SK-N-MC (cell line): ENCODE data around the gene XIAP.
A peak's percentile ranks its signal among the peaks of the same experiment; 100 is the strongest.

Experiments
- EZH2 ChIP-seq: fragments of 200-600 bp; sonication (generic); IDR thresholded peaks from one replicate; pipeline ENCODE4 v1.6.1; 2017; ENCODE audit warnings: antibody characterized with exemption
- POLR2AphosphoS5 ChIP-seq: IDR thresholded peaks from 2 replicates; pipeline ENCODE4 v1.6.1; 2012; ENCODE audit warnings: mild to moderate bottlenecking, low read depth, low read length, borderline replicate concordance

DNA sequence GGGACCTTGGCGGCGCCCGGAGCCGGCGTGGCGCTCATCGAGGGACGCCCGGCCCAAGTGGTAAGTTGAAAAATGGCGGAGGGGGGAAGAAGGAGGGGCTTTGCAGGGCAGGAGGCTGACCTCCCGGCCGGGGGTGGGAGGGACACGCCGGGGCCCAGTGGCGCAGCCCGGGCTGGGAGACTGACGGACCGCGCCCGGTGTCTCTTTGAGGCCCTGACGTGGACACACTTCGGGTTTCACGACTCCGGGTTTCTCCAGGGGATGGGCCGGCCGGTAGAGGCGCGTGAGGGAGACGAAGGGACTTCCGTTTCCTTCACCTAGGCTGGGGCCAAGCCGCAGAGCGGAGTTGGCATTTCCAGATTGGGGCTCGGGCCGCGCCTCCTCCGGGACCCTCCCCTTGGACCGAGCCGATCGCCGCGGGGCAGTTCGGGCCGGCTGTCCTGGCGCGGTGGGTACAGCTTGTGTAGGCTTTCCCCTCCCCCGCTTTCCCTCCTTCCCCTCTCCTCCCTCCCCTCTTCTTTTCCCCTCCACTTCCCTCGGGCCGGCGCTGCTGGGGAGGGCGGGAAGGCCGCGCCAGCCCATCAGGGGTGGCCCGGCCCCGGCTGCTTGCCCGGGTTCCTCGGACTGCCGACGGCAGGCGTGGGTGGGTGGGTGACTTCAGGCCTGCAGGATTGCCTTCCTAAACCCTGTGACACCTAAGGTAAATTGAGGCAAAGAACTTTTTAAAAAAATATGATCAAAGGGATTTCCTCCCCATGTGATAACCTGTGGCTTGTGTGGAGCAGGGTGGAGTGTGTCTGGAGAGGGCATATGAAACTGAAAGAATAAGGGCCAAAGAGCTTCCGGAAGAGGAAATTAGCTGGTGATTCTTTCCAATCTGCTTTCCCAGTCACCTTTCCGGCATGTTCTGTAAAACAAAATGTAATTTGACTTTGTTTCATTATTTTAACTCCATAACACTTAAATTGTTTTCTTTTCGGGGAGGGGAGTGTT, at the start of gene XIAP:
- TF ChIP-seq EZH2, result no peak
- TF ChIP-seq POLR2AphosphoS5, result peak; percentile 35; the same call in 1 of the 2 replicates
